ENCODE results near the gene TPP1. TPM values are rescaled to one million over a fixed set of nuclear protein-coding genes. Genes with fewer than 3 reads are reported as not detected.

The TPP1 gene
- total RNA-seq, 2 donors from 2014 or later, result 48.6 to 92.4 TPM

DNA sequence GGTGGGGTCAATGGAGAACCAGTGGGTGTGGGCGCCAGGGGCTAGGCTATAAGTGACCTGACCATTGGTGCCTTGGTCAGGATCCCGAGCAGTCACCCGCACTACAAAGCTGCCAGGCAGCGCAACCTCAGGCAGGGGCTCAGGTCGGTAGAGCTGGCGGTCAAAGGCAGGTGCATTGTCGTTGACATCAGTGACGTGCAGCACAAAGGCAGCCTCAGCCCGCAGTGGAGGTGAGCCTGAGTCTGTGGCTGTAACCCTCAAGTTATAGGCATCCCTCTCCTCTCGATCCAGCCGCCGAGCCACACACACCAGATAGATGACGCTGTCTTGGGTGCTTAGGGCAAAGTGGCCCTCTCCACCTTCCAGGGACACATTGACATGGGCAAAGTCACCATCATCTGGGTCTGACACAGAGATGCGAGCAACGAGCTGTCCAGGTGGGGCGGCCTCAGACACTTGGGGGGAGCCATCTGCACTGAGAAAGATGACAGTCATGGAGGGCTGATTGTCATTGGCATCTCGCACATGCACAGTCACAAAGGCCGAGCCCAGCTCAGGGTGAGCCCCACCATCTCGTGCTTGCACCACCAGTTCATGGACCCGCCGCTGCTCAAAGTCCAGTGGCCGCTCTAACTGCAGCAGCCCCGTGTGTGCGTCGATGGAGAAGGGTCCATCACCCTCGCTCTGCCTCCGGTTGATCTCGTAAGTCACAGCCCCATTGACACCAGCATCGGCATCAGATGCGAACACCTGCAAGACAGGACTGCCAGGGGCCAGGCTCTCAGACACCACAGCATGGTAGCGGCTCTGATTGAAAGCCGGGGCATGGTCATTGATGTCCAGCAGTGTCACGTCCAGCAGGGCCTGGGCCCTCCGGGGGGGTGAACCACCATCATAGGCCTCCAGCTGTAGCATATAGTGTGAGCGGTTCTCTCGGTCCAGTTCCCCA lies 21.1 kb upstream of the TPP1 start:
- ATAC-seq (no peak), DNase-seq (ENCODE audit: low spot score) (no peak)
- no peaks in the 10 kb centered on the region for H3K36me3 Mint-ChIP-seq
- H3K27me3 Mint-ChIP-seq, result no peaks in the 10 kb centered on the region
- no peak overlapping the region for H3K27ac Mint-ChIP-seq
- H3K4me3 Mint-ChIP-seq, result no peak overlapping the region
- H3K9me3 Mint-ChIP-seq, result no peaks in the 10 kb centered on the region
- H3K4me1 Mint-ChIP-seq (ENCODE audit: low read depth in 2 of 2), result no peaks in the 10 kb centered on the region

DNA sequence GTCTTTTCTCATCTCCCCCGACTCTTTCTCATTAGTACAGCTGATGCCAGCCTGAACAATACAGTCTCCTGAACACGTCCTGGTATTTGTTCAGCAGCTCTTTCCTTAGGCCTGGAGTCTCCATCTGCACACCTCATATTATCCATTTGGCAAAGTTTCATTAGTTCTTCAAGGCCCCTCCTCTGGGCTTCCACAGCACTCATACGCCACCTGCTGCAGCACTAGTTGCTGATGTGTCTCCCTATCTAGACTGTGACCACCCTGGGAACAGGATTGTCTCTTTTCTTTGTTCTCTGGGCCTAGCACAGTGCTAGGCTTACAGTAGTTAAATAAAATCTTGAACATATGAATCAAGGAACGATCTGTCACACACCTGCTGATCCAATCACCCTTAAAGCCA lies 19.2 kb upstream of the TPP1 start:
- H3K4me1 Mint-ChIP-seq (ENCODE audit: low read depth in 2 of 2), result no peaks in the 10 kb centered on the region
- no peak overlapping the region for H3K27ac Mint-ChIP-seq
- no peaks in the 10 kb centered on the region for H3K36me3 Mint-ChIP-seq
- no peaks in the 10 kb centered on the region for H3K27me3 Mint-ChIP-seq
- H3K9me3 Mint-ChIP-seq, result no peaks in the 10 kb centered on the region
- ATAC-seq (no peak), DNase-seq (ENCODE audit: low spot score) (peak; percentile 18)
- H3K4me3 Mint-ChIP-seq, result no peak overlapping the region

DNA sequence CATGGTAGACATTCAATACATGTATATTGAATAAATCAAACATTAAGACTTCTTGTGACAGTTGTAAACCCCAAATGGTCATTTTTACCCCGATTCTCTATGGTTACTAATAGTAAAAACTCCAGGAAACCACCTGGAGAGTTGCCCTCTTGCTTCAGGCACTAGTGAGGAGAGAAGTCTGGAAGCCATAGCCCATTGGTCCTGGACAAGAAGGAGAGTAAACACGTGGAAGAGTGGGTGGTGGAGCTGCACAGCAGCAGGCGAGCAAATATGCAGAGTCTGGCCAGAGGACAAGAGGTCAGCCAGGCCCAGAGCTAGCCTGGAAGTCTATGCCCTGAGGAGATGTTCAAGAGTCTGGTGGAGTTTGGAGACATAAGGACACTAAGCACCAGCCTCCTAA lies 18.6 kb upstream of the TPP1 start:
- no peak for ATAC-seq
- no peaks in the 10 kb centered on the region for H3K36me3 Mint-ChIP-seq
- no peak overlapping the region for H3K4me3 Mint-ChIP-seq
- H3K9me3 Mint-ChIP-seq, result no peaks in the 10 kb centered on the region
- no peak overlapping the region for H3K27ac Mint-ChIP-seq
- DNase-seq (ENCODE audit: low spot score), result no peak
- H3K27me3 Mint-ChIP-seq, result no peaks in the 10 kb centered on the region
- H3K4me1 Mint-ChIP-seq (ENCODE audit: low read depth in 2 of 2), result no peaks in the 10 kb centered on the region

DNA sequence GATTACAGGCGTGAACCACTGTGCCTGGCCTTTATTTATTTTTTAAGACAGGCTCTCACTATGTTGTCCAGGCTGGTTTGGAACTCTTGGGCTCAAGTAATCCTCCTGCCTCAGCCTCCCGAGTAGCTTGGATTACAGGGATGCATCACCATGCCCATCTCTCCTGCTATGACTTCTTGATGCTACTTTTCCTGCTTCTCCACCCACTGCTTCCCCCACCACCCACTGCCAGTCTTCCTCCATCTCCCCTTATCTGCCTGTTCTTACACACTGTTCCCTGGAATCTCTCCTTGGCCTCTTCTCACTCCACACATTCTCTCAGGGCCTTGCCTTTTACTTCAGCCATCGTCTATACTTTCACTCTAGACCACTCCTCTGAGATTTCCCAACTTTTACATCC lies 17.3 kb upstream of the TPP1 start:
- ATAC-seq (no peak), DNase-seq (ENCODE audit: low spot score) (no peak)
- no peaks in the 10 kb centered on the region for H3K4me1 Mint-ChIP-seq (ENCODE audit: low read depth in 2 of 2)
- H3K9me3 Mint-ChIP-seq, result no peaks in the 10 kb centered on the region
- H3K36me3 Mint-ChIP-seq, result no peaks in the 10 kb centered on the region
- no peak overlapping the region for H3K4me3 Mint-ChIP-seq
- H3K27ac Mint-ChIP-seq, result no peak overlapping the region
- no peaks in the 10 kb centered on the region for H3K27me3 Mint-ChIP-seq

DNA sequence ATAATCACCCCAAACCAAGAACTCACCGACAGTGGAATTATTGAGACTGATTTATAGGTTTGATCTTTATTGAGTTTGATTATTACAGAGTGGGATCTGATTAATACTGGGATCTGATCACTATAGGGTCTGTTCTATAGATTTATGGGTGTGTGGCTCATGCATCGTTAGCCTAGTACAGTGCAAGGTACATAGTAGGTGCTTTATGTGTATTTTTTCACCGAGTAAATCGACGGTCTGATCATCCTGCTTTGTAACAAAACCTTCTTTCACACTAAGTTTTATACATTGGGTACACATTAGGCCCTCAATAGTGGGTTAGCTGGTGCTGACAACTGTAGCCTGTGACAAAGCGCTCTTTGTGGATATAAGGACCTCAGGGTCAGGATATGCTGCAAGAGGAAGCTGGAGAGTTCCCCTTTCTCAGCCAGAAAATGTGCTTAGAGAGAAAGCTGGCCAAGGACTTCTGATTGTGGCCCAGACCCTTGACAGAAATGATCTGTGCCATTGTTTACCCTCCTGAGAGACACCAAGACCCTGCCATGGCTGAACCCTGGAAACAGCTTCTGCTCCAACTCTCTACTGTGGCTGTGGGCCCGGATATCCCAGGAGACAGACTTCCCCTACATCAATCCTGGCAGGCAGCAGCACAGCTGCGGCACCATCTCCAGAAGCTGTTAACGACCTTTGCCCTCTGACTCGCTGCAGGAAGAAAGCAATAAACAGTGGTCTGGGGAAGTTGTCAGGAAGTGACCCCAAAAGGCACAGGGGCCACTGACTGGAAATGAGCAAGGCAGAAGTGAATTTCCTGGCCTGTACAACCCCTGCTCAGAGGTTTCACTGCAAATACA lies 16.1 kb upstream of the TPP1 start:
- no peaks in the 10 kb centered on the region for H3K9me3 Mint-ChIP-seq
- no peak overlapping the region for H3K27ac Mint-ChIP-seq
- H3K4me1 Mint-ChIP-seq (ENCODE audit: low read depth in 2 of 2), result no peaks in the 10 kb centered on the region
- ATAC-seq, result peak in 1 of 2 donors; percentile 10
- H3K27me3 Mint-ChIP-seq, result no peaks in the 10 kb centered on the region
- no peak for DNase-seq (ENCODE audit: low spot score)
- no peak overlapping the region for H3K4me3 Mint-ChIP-seq
- H3K36me3 Mint-ChIP-seq, result no peaks in the 10 kb centered on the region

DNA sequence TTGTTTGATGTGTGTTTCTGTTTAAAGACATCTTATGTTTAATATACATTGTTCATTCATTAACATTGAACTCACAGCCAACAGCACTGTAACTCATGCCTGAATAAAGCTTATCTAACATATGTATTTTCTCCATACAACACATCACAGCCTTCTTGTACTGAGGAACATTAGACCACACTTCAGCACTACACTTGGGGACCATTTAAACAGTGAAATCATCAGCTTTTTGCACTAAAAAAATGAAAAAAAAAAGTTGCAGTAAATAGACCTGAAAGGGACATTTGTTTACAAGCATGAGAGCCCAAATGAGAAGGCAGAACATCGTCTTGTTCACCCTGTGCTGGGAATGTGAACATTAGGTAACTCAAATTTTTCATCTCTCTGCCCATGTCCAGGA lies 15.3 kb upstream of the TPP1 start:
- Mint-ChIP-seq H3K4me3 (no peak overlapping the region), H3K27ac (no peak overlapping the region), H3K4me1 (ENCODE audit: low read depth in 2 of 2) (no peaks in the 10 kb centered on the region), H3K9me3 (no peaks in the 10 kb centered on the region), H3K27me3 (no peaks in the 10 kb centered on the region), H3K36me3 (no peaks in the 10 kb centered on the region)
- ATAC-seq (no peak), DNase-seq (ENCODE audit: low spot score) (no peak)

DNA sequence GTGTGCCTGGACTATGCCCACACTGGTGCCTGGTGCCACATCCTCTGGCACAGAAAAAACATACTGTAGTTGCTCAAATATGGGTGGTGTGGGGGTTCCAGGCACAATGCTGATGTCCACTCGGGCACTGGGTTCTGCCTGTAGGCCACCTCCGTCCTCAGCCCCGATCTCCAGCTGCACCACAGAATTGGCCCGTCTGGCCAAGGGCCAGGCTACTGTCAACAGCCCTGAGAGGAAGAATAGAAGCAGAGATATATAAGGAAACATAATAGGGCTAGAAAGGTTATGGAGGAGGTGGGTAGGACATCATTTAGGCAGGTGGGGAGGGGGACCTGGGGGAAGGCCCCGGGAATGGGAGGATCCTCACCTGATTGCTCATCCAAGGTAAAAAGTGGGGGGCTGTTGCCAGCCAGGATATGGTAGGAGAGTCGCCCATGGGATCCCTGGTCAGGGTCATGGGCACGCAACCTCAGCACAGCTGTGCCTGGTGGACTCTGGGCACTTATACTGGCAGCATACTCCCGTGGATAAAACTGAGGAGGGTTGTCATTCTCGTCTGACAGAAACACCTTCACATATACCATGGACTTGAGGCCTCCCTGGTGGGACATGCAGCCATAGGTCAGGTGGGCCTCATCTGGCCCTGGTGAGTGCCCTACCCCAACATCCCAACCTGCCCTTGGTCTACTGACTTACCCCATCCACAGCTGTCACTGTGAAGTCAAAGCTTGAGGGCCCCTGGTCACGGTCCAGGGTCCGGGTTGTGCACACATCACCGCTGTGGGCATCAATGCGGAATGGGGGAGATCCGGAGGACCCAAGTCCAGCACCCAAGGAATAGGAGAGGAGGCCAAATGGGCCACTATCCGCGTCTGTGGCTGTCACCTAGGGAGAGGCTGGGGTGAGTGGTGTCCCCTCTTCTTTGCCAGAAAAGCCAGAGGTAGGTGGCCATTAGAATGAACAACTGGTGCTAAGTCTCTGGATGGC lies 14.5 kb upstream of the TPP1 start:
- Mint-ChIP-seq H3K9me3 (no peaks in the 10 kb centered on the region), H3K4me1 (ENCODE audit: low read depth in 2 of 2) (no peaks in the 10 kb centered on the region), H3K27me3 (no peaks in the 10 kb centered on the region), H3K27ac (peak overlapping the region in 1 of 2 donors; percentile 30), H3K36me3 (no peaks in the 10 kb centered on the region), H3K4me3 (no peak overlapping the region)
- DNase-seq (ENCODE audit: low spot score) (no peak), ATAC-seq (no peak)

DNA sequence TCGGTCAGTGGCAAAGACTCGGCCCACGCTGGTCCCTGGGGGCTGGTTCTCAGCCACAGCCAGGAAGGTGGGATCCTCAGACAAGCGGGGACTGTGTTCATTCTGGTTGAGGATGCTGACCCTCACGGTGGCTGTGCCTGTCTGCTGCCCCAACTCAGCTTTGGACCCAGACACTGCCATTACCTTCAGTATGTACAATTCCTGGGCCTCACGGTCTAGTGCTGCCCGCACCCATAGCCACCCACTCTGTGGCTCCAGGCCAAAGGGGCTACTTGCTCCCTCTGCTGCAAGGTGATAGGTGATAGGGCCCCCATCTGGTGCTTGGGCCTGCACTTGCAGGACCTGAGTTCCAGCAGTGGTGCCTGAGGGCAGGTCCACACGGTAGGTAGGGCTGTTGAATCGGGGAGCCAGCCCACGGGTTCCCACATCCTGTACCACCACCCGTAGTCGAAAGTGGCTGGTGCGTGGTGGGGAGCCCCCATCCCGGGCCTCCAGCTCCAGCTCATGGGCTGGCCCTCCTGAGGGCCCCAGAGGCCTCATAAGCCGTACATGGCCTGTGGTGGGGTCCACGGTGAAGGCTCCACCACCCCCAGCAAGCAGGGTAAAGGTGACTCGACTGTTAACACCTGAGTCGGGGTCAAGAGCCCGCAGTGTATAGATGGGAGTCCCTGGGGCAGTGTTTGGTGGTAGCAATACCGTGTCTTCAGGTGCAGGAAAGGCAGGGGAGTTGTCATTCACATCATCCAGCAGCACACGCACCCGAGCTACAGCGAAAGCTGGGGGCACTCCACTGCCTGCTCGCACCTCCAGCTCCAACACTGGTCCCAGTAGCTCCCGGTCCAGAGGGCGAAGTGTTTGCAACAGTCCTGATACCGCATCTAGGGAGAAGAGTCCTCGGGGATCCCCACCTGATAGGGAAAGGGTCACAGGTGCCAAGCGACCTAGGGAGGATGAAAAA lies 13.2 kb upstream of the TPP1 start:
- H3K9me3 Mint-ChIP-seq, result no peaks in the 10 kb centered on the region
- ATAC-seq, result no peak
- H3K27me3 Mint-ChIP-seq, result no peaks in the 10 kb centered on the region
- H3K27ac Mint-ChIP-seq, result peak overlapping the region in 1 of 2 donors; percentile 35
- DNase-seq (ENCODE audit: low spot score), result no peak
- no peaks in the 10 kb centered on the region for H3K36me3 Mint-ChIP-seq
- no peak overlapping the region for H3K4me3 Mint-ChIP-seq
- peaks cover 9 to 11% of the 10 kb centered on the region in 2 donors for H3K4me1 Mint-ChIP-seq (ENCODE audit: low read depth in 2 of 2)

DNA sequence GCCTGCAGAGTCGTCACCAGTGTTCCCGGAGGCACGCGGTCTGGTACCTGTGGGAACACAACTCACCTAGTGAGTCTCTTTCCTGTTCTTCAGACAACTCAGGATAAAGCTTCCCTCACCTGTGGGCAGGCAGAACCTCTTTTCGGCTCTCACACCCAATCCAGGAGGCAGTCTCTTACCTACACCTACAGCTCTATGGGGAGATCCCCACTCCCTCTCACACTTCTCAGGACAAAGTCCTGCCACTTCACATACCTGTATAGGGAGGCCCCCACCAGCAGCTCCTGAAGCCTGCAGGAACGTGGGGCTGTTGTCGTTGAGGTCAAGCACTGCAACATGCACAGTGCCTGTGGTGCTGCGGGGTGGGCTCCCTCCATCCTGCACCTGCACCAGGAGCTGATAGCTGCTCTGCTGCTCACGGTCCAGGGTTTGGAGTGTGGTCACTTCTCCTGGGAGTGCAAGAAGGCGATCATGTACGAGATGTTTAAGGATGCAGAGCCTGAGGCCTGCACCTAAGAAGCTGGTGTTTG lies 12.2 kb upstream of the TPP1 start:
- Mint-ChIP-seq H3K27me3 (no peaks in the 10 kb centered on the region), H3K4me3 (no peak overlapping the region), H3K27ac (peak overlapping the region in 1 of 2 donors; percentile 35), H3K4me1 (ENCODE audit: low read depth in 2 of 2) (peaks cover 10 to 18% of the 10 kb centered on the region in 2 donors), H3K36me3 (no peaks in the 10 kb centered on the region), H3K9me3 (no peaks in the 10 kb centered on the region)
- DNase-seq (ENCODE audit: low spot score) (no peak), ATAC-seq (no peak)

DNA sequence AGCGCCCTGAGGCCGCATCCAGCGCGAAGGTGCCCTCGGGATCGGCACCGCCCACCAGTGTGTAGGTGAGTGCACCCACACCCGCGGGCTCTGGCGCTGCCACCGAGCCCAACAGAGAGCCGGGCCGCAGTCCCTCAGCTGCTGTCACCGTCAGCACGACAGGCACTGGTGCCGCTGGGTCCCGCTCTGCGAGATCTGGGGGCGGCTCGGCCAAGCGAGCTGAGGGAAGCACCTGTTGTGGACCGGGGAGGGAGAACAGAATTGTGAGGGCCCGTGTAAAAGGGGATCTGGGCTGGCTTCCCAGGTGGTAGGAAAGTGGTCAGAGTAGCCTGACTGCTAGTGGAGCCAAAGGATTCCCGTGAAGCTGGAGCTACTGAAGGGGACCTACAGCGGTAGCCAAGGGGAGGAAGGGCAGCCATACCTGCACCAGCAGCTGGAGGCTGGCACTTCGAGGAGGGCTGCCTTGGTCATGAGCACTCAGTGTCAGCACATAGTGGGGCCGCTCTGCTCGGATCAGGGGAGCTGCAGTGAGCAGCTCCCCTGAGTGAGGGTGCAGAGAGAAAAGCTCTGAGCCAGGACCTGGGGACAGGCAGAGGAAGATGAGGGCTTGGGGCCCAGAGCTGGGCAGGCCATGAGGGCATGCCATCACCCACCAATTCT lies 11.5 kb upstream of the TPP1 start:
- Mint-ChIP-seq H3K4me1 (ENCODE audit: low read depth in 2 of 2) (peaks cover 10 to 20% of the 10 kb centered on the region in 2 donors), H3K27me3 (no peaks in the 10 kb centered on the region), H3K27ac (no peak overlapping the region), H3K36me3 (no peaks in the 10 kb centered on the region), H3K9me3 (no peaks in the 10 kb centered on the region), H3K4me3 (no peak overlapping the region)
- no peak for ATAC-seq
- no peak for DNase-seq (ENCODE audit: low spot score)

DNA sequence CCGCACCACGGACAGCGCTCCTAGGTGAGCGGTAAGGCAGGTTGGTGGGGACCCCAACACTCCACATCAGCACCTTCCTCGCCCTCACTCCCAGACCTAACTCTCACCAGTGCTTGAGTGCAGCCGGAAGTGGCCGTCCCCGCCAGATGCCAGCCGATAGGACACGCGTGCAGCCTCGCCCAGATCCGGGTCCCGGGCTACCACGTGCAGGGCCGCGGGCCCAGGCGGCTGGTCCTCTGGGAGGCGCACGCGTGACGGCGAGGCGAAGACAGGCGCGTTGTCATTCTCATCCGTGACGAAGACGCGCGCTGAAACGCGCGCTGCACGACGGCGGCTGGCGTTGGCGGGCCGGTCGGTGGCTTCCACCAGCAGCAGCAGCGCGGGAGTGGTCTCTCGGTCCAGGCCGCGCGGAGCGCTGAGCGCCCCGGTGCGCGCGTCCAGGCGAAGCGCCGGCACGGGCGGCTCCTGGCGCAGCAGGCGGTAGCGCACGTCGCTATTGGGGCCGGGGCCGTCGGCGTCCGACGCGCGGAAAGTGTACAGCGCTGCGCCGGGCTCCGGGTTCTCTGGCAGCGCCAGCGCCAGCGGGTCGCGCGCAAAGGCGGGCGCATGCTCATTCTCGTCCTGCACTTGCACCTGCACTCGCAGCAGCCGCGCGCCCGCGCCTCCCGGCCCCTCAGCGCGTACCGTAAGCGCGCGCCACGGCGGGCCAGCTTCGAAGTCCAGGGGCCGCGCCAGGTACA lies 10.8 kb upstream of the TPP1 start:
- H3K27me3 Mint-ChIP-seq, result no peaks in the 10 kb centered on the region
- H3K36me3 Mint-ChIP-seq, result no peaks in the 10 kb centered on the region
- H3K4me3 Mint-ChIP-seq, result no peak overlapping the region
- H3K27ac Mint-ChIP-seq, result no peak overlapping the region
- DNase-seq (ENCODE audit: low spot score), result no peak
- peaks cover 10 to 20% of the 10 kb centered on the region in 2 donors for H3K4me1 Mint-ChIP-seq (ENCODE audit: low read depth in 2 of 2)
- H3K9me3 Mint-ChIP-seq, result no peaks in the 10 kb centered on the region
- no peak for ATAC-seq
